ENCODE data around the gene COG8. TPM values are rescaled to one million over a fixed set of nuclear protein-coding genes. Genes with fewer than 3 reads are reported as not detected.
"Not testable (repeated sequence)": the region's sequence is repeated elsewhere in the genome, so short reads cannot be mapped to it uniquely, and the experiment has no call there.

COG8 gene
- total and polyA plus RNA-seq, 10 of the 15 experiments (the other 5 are each of a cell fraction or from before 2014, with no cell fraction given), result 2.8 to 39.6 (median 23.8) TPM

DNA sequence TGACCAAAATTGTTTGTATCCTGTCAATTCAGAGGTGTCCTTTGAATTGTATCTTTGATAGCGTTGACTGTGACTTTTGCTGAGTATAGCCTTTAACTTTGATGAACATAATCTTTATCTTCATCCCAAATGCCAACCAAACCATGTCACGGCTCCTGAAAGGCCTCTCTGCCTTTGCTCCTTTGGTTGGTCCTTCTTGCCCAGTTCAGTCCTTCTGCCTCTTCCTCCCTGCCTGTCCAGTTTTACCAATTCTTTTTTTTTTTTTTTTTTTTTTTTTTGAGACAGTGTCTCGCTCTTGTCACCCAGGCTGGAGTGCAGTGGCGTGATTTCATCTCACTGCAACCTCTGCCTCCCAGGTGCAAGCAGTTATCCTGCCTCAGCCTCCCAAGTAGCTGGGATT, 41.1 kb downstream of the COG8 start (continued):
- TF ChIP-seq, protein P1, sequence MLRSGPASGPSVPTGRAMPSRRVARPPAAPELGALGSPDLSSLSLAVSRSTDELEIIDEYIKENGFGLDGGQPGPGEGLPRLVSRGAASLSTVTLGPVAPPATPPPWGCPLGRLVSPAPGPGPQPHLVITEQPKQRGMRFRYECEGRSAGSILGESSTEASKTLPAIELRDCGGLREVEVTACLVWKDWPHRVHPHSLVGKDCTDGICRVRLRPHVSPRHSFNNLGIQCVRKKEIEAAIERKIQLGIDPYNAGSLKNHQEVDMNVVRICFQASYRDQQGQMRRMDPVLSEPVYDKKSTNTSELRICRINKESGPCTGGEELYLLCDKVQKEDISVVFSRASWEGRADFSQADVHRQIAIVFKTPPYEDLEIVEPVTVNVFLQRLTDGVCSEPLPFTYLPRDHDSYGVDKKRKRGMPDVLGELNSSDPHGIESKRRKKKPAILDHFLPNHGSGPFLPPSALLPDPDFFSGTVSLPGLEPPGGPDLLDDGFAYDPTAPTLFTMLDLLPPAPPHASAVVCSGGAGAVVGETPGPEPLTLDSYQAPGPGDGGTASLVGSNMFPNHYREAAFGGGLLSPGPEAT (IDR thresholded peaks at IDR 0.05; ENCODE audit: low read depth), result no peak
- TF ChIP-seq SREBF1 (IDR thresholded peaks at IDR 0.05; ENCODE audit: low read length) (no peak), ZNF217 (IDR thresholded peaks at IDR 0.05) (no peak)

DNA sequence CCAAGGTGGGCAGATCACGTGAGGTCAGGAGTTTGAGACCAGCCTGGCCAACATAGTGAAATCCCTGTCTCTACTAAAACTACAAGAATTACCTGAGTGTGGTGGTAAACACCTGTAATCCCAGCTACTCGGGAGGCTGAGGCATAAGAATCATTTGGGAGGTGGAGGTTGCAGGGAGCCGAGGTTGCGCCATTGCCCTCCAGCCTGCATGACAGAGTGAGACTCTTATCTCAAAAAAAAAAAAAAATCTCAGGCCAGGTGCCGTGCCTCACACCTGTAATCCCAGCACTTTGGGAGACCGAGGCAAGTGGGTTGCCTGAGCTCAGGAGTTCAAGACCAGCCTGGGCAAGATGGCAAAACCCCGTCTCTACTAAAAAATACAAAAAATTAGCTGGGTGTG, 42.6 kb downstream of the COG8 start:
- in situ Hi-C loops (cut with MboI); FAIRE-seq: not testable (repeated sequence)

More for the DNA sequence above, 42.6 kb downstream of the COG8 start:
- ChIA-PET RAD21 (ENCODE audit: unreplicated experiment) (interaction anchor here (0.6 kb wide), 1 partner anchor 1100 kb away, joined by 3 read pairs; no protein-coding TSS in a partner anchor), CTCF (interaction anchor here (0.6 to 2.0 kb wide), 5 partner anchors 9 to 568 kb away, joined by 3 to 6 read pairs (median 4); no protein-coding TSS in a partner anchor), POLR2A (interaction anchor here (0.6 kb wide), 1 partner anchor 1175 kb away, joined by 4 read pairs; no protein-coding TSS in a partner anchor), SMC1A (ENCODE audit: uncharacterized antibody, unreplicated experiment) (interaction anchor here (0.7 kb wide), 1 partner anchor 11 kb away, joined by 3 read pairs; no protein-coding TSS in a partner anchor)
- H3K36me3 ChIP-seq (ENCODE audit: control insufficient read depth in 2 of 2, insufficient read depth in 2 of 2, low read length in 1 of 2), result peaks cover 0 to 10% of the 10 kb centered on the region in 2 experiments; a peak in 2 of 4 replicates
- H2AFZ ChIP-seq (ENCODE audit: control insufficient read depth, low read depth, low read length); H4K20me1 ChIP-seq (ENCODE audit: control insufficient read depth, insufficient read depth); H3K9me3 ChIP-seq (replicated peaks; ENCODE audit: control insufficient read depth, insufficient read depth, low read length); DNase-seq (ENCODE audit: low read depth, low spot score); H3K79me2 ChIP-seq (ENCODE audit: control insufficient read depth, insufficient read depth, low read length); intact Hi-C loops (cut with micrococcal nuclease; ENCODE audit: unreplicated experiment); H3K27ac ChIP-seq (ENCODE audit: control insufficient read depth, insufficient read depth); BruUV-seq (replicated peaks); H3K4me1 ChIP-seq (ENCODE audit: control insufficient read depth, insufficient read depth, low read length); H3K27me3 ChIP-seq (replicated peaks in 1 of 2; ENCODE audit: control insufficient read depth in 2 of 2, insufficient read depth in 2 of 2, low read length in 1 of 2); ATAC-seq; H3K9ac ChIP-seq (ENCODE audit: control insufficient read depth, insufficient read depth, low read length); H3K4me2 ChIP-seq (ENCODE audit: control insufficient read depth, insufficient read depth); H3K4me3 ChIP-seq: not testable (repeated sequence)
- WGBS (ENCODE audit: insufficient coverage, insufficient replicate concordance, low lambda C conversion rate, missing lambda C conversion rate), result 100% methylated on average over 7 of the region's 7 CpGs
